ENCODE results near the gene LRP1. TPM values are rescaled to one million over a fixed set of nuclear protein-coding genes. Genes with fewer than 3 reads are reported as not detected.
A peak's percentile ranks its signal among the peaks of the same experiment; 100 is the strongest.

The LRP1 gene
- total and polyA plus RNA-seq, 2 of the 13 experiments (the other 11 are each of a cell fraction or from before 2014, with no cell fraction given): 14.7 to 30.8 TPM

- TF ChIP-seq CTCF (CRISPR knock-in tag; IDR thresholded peaks at IDR 0.05) (peak; percentile 72), HMG20A (CRISPR knock-in tag; IDR thresholded peaks at IDR 0.05; ENCODE audit: borderline replicate concordance) (no peak), ZBTB33 (CRISPR knock-in tag; IDR thresholded peaks at IDR 0.05) (peak; percentile 91), ZNF652 (CRISPR knock-in tag; IDR thresholded peaks at IDR 0.05; ENCODE audit: borderline replicate concordance, low read depth) (no peak), PREB (CRISPR knock-in tag; IDR thresholded peaks at IDR 0.05) (no peak), TGIF2 (CRISPR knock-in tag; IDR thresholded peaks at IDR 0.05) (no peak), UBTF (CRISPR knock-in tag; IDR thresholded peaks at IDR 0.05) (peak; percentile 74), ZFY (CRISPR knock-in tag; IDR thresholded peaks at IDR 0.05) (peak; percentile 67; the same call in 1 of the 2 replicates), ZNF780A (CRISPR knock-in tag; IDR thresholded peaks at IDR 0.05) (no peak), TFDP2 (CRISPR knock-in tag; IDR thresholded peaks at IDR 0.05) (0 out of 2 replicates have a peak, but pooled peaks have one; percentile 30), DR1 (CRISPR knock-in tag; IDR thresholded peaks at IDR 0.05) (no peak), AKAP8 (CRISPR knock-in tag; IDR thresholded peaks at IDR 0.05) (0 out of 2 replicates have a peak, but pooled peaks have one; percentile 38), KLF12 (CRISPR knock-in tag; IDR thresholded peaks at IDR 0.05; ENCODE audit: borderline replicate concordance) (0 out of 2 replicates have a peak, but pooled peaks have one; percentile 44)
Observed at GRCh38 chr12:57224973-57225679, 96.8 kb downstream of the LRP1 start (continued).

Measured in HepG2 (cell line).